Heart left ventricle (tissue), 16 donors: ENCODE results near the gene GRK3. TPM values are rescaled to one million over a fixed set of nuclear protein-coding genes. Genes with fewer than 3 reads are reported as not detected.

Source experiments
- ATAC-seq, 4 donors: fragments of 200-7000 bp; cut with Tn5 transposase; one replicate each; pipeline ENCODE4 v1.9.1; 2020 to 2022; ENCODE audit warnings: moderate library complexity in 4 of 4, mild to moderate bottlenecking in 3 of 4, moderate number of reproducible peaks in 1 of 4
- DNase-seq, 5 donors: peaks; one replicate each; pipeline ENCODE4 v3.0.0-alpha.2; 2020
- H3K27ac ChIP-seq, 12 donors: fragments of 200-600 bp; sonication (generic) in 4 of 12; one replicate each; pipeline versions ENCODE4 v1.5.0 to v1.8.0; 2016 to 2022; ENCODE audit warnings: mild to moderate bottlenecking in 2 of 12
- H3K27me3 ChIP-seq, 9 donors: fragments of 200-600 bp; sonication (generic) in 2 of 9; one replicate each; pipeline versions ENCODE4 v1.5.1 to v1.8.0; 2016 to 2022; ENCODE audit warnings: mild to moderate bottlenecking in 3 of 9
- H3K36me3 ChIP-seq, 9 donors: fragments of 200-600 bp; sonication (generic) in 2 of 9; one replicate each; pipeline versions ENCODE4 v1.5.0 to v1.8.0; 2018 to 2022; ENCODE audit warnings: mild to moderate bottlenecking in 2 of 9
- H3K4me1 ChIP-seq, 12 donors: fragments of 200-600 bp; sonication (generic) in 4 of 12; one replicate each; pipeline versions ENCODE4 v1.5.0 to v1.8.0; 2016 to 2022; ENCODE audit warnings: mild to moderate bottlenecking in 3 of 12
- H3K4me3 ChIP-seq, 12 donors: fragments of 200-600 bp; sonication (generic) in 4 of 12; one replicate each; pipeline versions ENCODE4 v1.5.0 to v1.8.0; 2017 to 2022; ENCODE audit warnings: mild to moderate bottlenecking in 9 of 12, moderate library complexity in 4 of 12
- H3K9me3 ChIP-seq, 12 donors: fragments of 200-600 bp; sonication (generic) in 4 of 12; one replicate each; pipeline versions ENCODE4 v1.5.0 to v1.8.0; 2016 to 2022; ENCODE audit warnings: mild to moderate bottlenecking in 1 of 12
- CTCF ChIP-seq, 12 donors: fragments of 200-600 bp; sonication (generic) in 4 of 12; IDR thresholded peaks; one replicate each; pipeline versions ENCODE4 v1.5.0 to v1.8.0; 2018 to 2022; ENCODE audit warnings: antibody characterized with exemption in 12 of 12, mild to moderate bottlenecking in 5 of 12
- POLR2A ChIP-seq, 2 donors: fragments of 450-650 bp; IDR thresholded peaks; one replicate each; pipeline ENCODE4 v1.6.1; 2017; ENCODE audit warnings: antibody characterized with exemption in 2 of 2, mild to moderate bottlenecking in 2 of 2, moderate library complexity in 2 of 2
- WGBS, 4 donors: extraction: QIAGEN DNeasy Blood & Tissue Kit in 2 of 4; methylation state at CpG; one replicate each; pipeline versions ENCODE4 v1.1.5 to v1.1.7; 2013 to 2018; 5-methylcytosine and 5-hydroxymethylcytosine counted together
- intact Hi-C, 10 donors: fragments of 100-400 bp; cut with DNase I; formaldehyde crosslinking; loops; one replicate each; pipeline versions ENCODE4 v1.11.1 to v1.14.2; 2022
- polyA plus RNA-seq, 2 donors: library from polyadenylated mRNA; stranded (reverse); fragments of 200-250 nt; gene quantifications; one replicate each; pipeline ENCODE4 v1.2.3, GENCODE V29; 2013
- total RNA-seq, 9 donors: library from RNA; depleted of rRNA in 2 of 9; stranded (reverse); fragments of >200 nt in 2 of 9; fragmentation: NEBNext Ultra II Directional in 3 of 9; extraction: Animal tissue kit (Norgen Biotek cat#: 25700) in 3 of 9; gene quantifications; one replicate each; pipeline versions ENCODE4 v1.1.0 to v1.2.4, GENCODE V29; 2016 to 2023
- donor health status: ischemic (EF 13 %, LVEDD 7.1; RV severe dilation, severe dysfunction).
- donor health status: healthy with polysubstance abuse.
- donor health status: DM: no; HTN: yes; CAD: no.
- donor health status: DM: no; HTN: no; CAD: no.
- donor health status: ischemic (EF 25% LVEDD 6.9; RV normal size, moderate dysfunction).
- donor health status: ischemic (EF 25% LVEDD 5.7; RV mildly dilated, moderate dysfunction).
- donor health status: healthy.
- donor health status: DM: yes; HTN: yes; CAD: no.
- donor health status: ischemic (EF 35%, LVEDD 5.7; RV mildly dilated, moderate dysfunction).
- donor health status: nonischemic (EF 11% LVEDD 7.7; RV severe dilation, severe dysfunction).
- donor health status: DM: yes; HTN: yes; CAD: no.
- donor health status: PGD.
- donor health status: ischemic (EF 29% LVEDD 5.4; RV normal size, mild dysfunction).
- donor health status: nonischemic (EF 23%, LVEDD 6.1; RV moderate dilation, normal function).

The GRK3 gene
- total and polyA plus RNA-seq, 11 donors, result 1.1 to 16.2 (median 5.9) TPM

GRCh38 chr22:25540166-25540907 is 24.1 kb upstream of the GRK3 start:
- intact Hi-C loops, result loop anchor here in 2 of 10 donors (5.0 to 10.0 kb wide), 2 partner anchors 162 to 164 kb away; no protein-coding TSS in a partner anchor

GRCh38 chr22:25540908-25541660 is 23.4 kb upstream of the GRK3 start:
- ATAC-seq (no peak), DNase-seq (no peak)
- Histone ChIP-seq H3K4me1 (peaks cover 0 to 27% (median 0%) of the 10 kb centered on the region in 12 donors), H3K4me3 (no peak overlapping the region), H3K27me3 (no peaks in the 10 kb centered on the region), H3K27ac (peak overlapping the region in 2 of 12 donors; percentile 40 to 65), H3K9me3 (peaks cover 0 to 9% (median 0%) of the 10 kb centered on the region in 12 donors), H3K36me3 (no peaks in the 10 kb centered on the region)
- TF ChIP-seq POLR2A (IDR thresholded peaks at IDR 0.05) (no peak), CTCF (IDR thresholded peaks at IDR 0.05) (no peak)
- 86 to 92% (median 89%) methylated on average over 4 of the region's 4 CpGs for WGBS, 4 donors
- intact Hi-C loops, result loop anchor here in 2 of 10 donors (5.0 to 10.0 kb wide), 2 partner anchors 161 to 164 kb away; no protein-coding TSS in a partner anchor

More at GRCh38 chr22:25540166-25540907, 24.1 kb upstream of the GRK3 start:
- Histone ChIP-seq H3K4me1 (peaks cover 0 to 30% (median 0%) of the 10 kb centered on the region in 12 donors), H3K4me3 (no peak overlapping the region), H3K36me3 (no peaks in the 10 kb centered on the region), H3K27ac (peak overlapping the region in 2 of 12 donors; percentile 40 to 65), H3K27me3 (no peaks in the 10 kb centered on the region), H3K9me3 (peaks cover 0 to 9% (median 0%) of the 10 kb centered on the region in 12 donors)
- 64 to 76% (median 64%) methylated on average over 3 of the region's 3 CpGs for WGBS, 4 donors
- no peak for DNase-seq
- TF ChIP-seq CTCF (IDR thresholded peaks at IDR 0.05), result no peak
- TF ChIP-seq POLR2A (IDR thresholded peaks at IDR 0.05), result no peak
- ATAC-seq, result no peak

- intact Hi-C loops, result loop anchor here in 3 of 10 donors (2.0 to 10.0 kb wide), 3 partner anchors 159 to 163 kb away; no protein-coding TSS in a partner anchor
- TF ChIP-seq CTCF (IDR thresholded peaks at IDR 0.05), result no peak
- no peak for TF ChIP-seq POLR2A (IDR thresholded peaks at IDR 0.05)
- peak overlapping the region in 2 of 12 donors; percentile 44 to 67 for H3K27ac ChIP-seq
Measured at GRCh38 chr22:25542191-25542590, 22.3 kb upstream of the GRK3 start.

More at GRCh38 chr22:25542191-25542590, 22.3 kb upstream of the GRK3 start:
- Histone ChIP-seq H3K9me3 (peaks cover 0 to 9% (median 0%) of the 10 kb centered on the region in 12 donors), H3K27me3 (no peaks in the 10 kb centered on the region), H3K36me3 (no peaks in the 10 kb centered on the region), H3K4me3 (no peak overlapping the region), H3K4me1 (peaks cover 0 to 27% (median 0%) of the 10 kb centered on the region in 12 donors)
- ATAC-seq (no peak), DNase-seq (no peak)
- 88 to 98% (median 95%) methylated on average over 1 of the region's 1 CpG for WGBS, 4 donors
